Measurements from ENCODE around the gene TOX3.

Gene TOX3

GRCh38 chr16:52424591-52424990 is 122.4 kb downstream of the TOX3 start:
- peaks cover 12% of the 10 kb centered on the region for H3K27me3 Mint-ChIP-seq (ENCODE audit: low read depth, poor library complexity)
- H3K27ac Mint-ChIP-seq: no peak overlapping the region
- no peak for TF ChIP-seq CTCF (IDR thresholded peaks at IDR 0.05)
- no peak overlapping the region for H3K4me3 Mint-ChIP-seq
- peaks cover 7% of the 10 kb centered on the region for H3K4me1 Mint-ChIP-seq
- H3K9me3 Mint-ChIP-seq: no peaks in the 10 kb centered on the region
- H3K36me3 Mint-ChIP-seq (ENCODE audit: low read depth): no peaks in the 10 kb centered on the region
- DNase-seq: no peak

GRCh38 chr16:52422307-52422706 is 124.6 kb downstream of the TOX3 start:
- no peak overlapping the region for H3K27ac Mint-ChIP-seq

GRCh38 chr16:52418201-52418600 is 128.7 kb downstream of the TOX3 start:
- H3K9me3 Mint-ChIP-seq: peaks cover 30% of the 10 kb centered on the region
- no peak overlapping the region for H3K27ac Mint-ChIP-seq
- H3K4me1 Mint-ChIP-seq: peaks cover 7% of the 10 kb centered on the region
- peaks cover 7% of the 10 kb centered on the region for H3K27me3 Mint-ChIP-seq (ENCODE audit: low read depth, poor library complexity)
- no peak for DNase-seq
- no peak for TF ChIP-seq CTCF (IDR thresholded peaks at IDR 0.05)
- H3K4me3 Mint-ChIP-seq: no peak overlapping the region
- no peaks in the 10 kb centered on the region for H3K36me3 Mint-ChIP-seq (ENCODE audit: low read depth)

More at GRCh38 chr16:52422307-52422706, 124.6 kb downstream of the TOX3 start:
- H3K9me3 Mint-ChIP-seq: peaks cover 9% of the 10 kb centered on the region
- DNase-seq: no peak
- no peak for TF ChIP-seq CTCF (IDR thresholded peaks at IDR 0.05)
- peaks cover 7% of the 10 kb centered on the region for H3K4me1 Mint-ChIP-seq
- no peaks in the 10 kb centered on the region for H3K36me3 Mint-ChIP-seq (ENCODE audit: low read depth)
- H3K4me3 Mint-ChIP-seq: no peak overlapping the region
- H3K27me3 Mint-ChIP-seq (ENCODE audit: low read depth, poor library complexity): peaks cover 6% of the 10 kb centered on the region

GRCh38 chr16:52416888-52417287 is 130.1 kb downstream of the TOX3 start:
- no peaks in the 10 kb centered on the region for H3K36me3 Mint-ChIP-seq (ENCODE audit: low read depth)
- no peak for TF ChIP-seq CTCF (IDR thresholded peaks at IDR 0.05)
- H3K27me3 Mint-ChIP-seq (ENCODE audit: low read depth, poor library complexity): peaks cover 12% of the 10 kb centered on the region
- H3K4me1 Mint-ChIP-seq: no peaks in the 10 kb centered on the region
- no peak overlapping the region for H3K27ac Mint-ChIP-seq
- H3K9me3 Mint-ChIP-seq: peaks cover 30% of the 10 kb centered on the region
- no peak overlapping the region for H3K4me3 Mint-ChIP-seq
- DNase-seq: no peak

- TF ChIP-seq CTCF (IDR thresholded peaks at IDR 0.05): no peak
- no peak overlapping the region for H3K4me3 Mint-ChIP-seq
- H3K9me3 Mint-ChIP-seq: peaks cover 7% of the 10 kb centered on the region
- H3K27me3 Mint-ChIP-seq (ENCODE audit: low read depth, poor library complexity): peaks cover 12% of the 10 kb centered on the region
- no peaks in the 10 kb centered on the region for H3K36me3 Mint-ChIP-seq (ENCODE audit: low read depth)
- no peaks in the 10 kb centered on the region for H3K4me1 Mint-ChIP-seq
- no peak overlapping the region for H3K27ac Mint-ChIP-seq
- DNase-seq: no peak
Measured at GRCh38 chr16:52411011-52411410, 135.9 kb downstream of the TOX3 start.

GRCh38 chr16:52408191-52408845 is 138.6 kb downstream of the TOX3 start:
- DNase-seq: no peak
- H3K36me3 Mint-ChIP-seq (ENCODE audit: low read depth): no peaks in the 10 kb centered on the region
- TF ChIP-seq CTCF (IDR thresholded peaks at IDR 0.05): no peak
- no peaks in the 10 kb centered on the region for H3K4me1 Mint-ChIP-seq
- peaks cover 6% of the 10 kb centered on the region for H3K27me3 Mint-ChIP-seq (ENCODE audit: low read depth, poor library complexity)
- H3K4me3 Mint-ChIP-seq: no peak overlapping the region
- H3K27ac Mint-ChIP-seq: no peak overlapping the region
- H3K9me3 Mint-ChIP-seq: no peaks in the 10 kb centered on the region
